ENCODE data around the gene OSR1. TPM values are rescaled to one million over a fixed set of nuclear protein-coding genes. Genes with fewer than 3 reads are reported as not detected.

The OSR1 gene
- total and polyA plus RNA-seq, 9 of the 15 experiments (the other 6 are each of a cell fraction or from before 2014, with no cell fraction given) = not detected

DNA sequence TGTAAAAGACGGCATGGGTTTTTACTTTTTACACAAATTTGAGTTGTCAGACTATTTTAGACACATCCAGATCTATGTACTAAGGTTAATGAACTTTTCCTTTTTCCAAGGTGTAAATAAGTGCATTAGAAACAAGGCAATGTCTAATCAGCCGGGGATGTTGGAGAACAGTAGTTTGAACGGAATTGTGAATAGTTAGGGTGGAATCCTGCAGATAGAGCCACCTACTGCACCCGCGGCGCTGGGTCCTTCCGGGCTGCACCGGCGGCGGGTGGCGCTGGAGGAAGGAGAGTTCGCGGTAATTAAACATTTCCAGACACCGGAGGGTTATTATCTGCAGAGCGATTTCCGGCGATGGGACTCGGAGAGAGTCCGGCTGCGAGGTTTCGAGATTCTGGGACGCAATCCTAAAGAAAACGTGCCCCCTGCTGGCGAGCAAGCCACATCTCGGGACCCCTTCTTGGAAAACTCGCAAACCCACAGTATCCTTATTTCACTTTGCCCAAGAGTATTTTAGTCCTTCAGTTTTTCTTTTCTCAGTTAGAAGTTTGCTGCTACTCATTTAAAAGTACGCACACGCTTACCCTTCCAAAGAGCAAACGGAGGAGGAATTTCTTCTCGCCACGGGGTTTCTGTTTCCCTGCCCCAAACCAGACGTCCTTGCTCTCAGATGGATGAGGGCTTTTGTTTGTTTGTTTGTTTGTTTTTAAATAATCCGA lies 4.5 kb upstream of the OSR1 start (continued):
- TF ChIP-seq, protein P1, sequence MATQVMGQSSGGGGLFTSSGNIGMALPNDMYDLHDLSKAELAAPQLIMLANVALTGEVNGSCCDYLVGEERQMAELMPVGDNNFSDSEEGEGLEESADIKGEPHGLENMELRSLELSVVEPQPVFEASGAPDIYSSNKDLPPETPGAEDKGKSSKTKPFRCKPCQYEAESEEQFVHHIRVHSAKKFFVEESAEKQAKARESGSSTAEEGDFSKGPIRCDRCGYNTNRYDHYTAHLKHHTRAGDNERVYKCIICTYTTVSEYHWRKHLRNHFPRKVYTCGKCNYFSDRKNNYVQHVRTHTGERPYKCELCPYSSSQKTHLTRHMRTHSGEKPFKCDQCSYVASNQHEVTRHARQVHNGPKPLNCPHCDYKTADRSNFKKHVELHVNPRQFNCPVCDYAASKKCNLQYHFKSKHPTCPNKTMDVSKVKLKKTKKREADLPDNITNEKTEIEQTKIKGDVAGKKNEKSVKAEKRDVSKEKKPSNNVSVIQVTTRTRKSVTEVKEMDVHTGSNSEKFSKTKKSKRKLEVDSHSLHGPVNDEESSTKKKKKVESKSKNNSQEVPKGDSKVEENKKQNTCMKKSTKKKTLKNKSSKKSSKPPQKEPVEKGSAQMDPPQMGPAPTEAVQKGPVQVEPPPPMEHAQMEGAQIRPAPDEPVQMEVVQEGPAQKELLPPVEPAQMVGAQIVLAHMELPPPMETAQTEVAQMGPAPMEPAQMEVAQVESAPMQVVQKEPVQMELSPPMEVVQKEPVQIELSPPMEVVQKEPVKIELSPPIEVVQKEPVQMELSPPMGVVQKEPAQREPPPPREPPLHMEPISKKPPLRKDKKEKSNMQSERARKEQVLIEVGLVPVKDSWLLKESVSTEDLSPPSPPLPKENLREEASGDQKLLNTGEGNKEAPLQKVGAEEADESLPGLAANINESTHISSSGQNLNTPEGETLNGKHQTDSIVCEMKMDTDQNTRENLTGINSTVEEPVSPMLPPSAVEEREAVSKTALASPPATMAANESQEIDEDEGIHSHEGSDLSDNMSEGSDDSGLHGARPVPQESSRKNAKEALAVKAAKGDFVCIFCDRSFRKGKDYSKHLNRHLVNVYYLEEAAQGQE (IDR thresholded peaks at IDR 0.05; ENCODE audit: borderline replicate concordance) = peak; percentile 79
- TF ChIP-seq, protein P1 (CRISPR knock-in tag; IDR thresholded peaks at IDR 0.05; ENCODE audit: low read depth) = no peak
- TF ChIP-seq ETV1 (tag; conservative IDR thresholded peaks at IDR 0.05; ENCODE audit: low read depth) = peak; percentile 69
- peak; percentile 73 for TF ChIP-seq SMC3 (conservative IDR thresholded peaks at IDR 0.05; ENCODE audit: insufficient read depth, low read depth, low read length)
- TF ChIP-seq GABPB1 (CRISPR knock-in tag; IDR thresholded peaks at IDR 0.05) = peak; percentile 30; the same call in 1 of the 2 replicates
- no peak for TF ChIP-seq ZNF707 (CRISPR knock-in tag; conservative IDR thresholded peaks at IDR 0.05)
- TF ChIP-seq, protein P2, sequence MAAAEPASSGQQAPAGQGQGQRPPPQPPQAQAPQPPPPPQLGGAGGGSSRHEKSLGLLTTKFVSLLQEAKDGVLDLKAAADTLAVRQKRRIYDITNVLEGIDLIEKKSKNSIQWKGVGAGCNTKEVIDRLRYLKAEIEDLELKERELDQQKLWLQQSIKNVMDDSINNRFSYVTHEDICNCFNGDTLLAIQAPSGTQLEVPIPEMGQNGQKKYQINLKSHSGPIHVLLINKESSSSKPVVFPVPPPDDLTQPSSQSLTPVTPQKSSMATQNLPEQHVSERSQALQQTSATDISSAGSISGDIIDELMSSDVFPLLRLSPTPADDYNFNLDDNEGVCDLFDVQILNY (CRISPR knock-in tag; IDR thresholded peaks at IDR 0.05) = no peak
- TF ChIP-seq, protein P3, sequence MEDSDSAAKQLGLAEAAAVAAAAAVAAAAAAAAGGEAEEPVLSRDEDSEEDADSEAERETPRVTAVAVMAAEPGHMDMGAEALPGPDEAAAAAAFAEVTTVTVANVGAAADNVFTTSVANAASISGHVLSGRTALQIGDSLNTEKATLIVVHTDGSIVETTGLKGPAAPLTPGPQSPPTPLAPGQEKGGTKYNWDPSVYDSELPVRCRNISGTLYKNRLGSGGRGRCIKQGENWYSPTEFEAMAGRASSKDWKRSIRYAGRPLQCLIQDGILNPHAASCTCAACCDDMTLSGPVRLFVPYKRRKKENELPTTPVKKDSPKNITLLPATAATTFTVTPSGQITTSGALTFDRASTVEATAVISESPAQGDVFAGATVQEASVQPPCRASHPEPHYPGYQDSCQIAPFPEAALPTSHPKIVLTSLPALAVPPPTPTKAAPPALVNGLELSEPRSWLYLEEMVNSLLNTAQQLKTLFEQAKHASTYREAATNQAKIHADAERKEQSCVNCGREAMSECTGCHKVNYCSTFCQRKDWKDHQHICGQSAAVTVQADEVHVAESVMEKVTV (CRISPR knock-in tag; IDR thresholded peaks at IDR 0.05) = peak; percentile 74
